IPS-18a (cell line): ENCODE measurements around the gene AHSG.
A peak's percentile ranks its signal among the peaks of the same experiment; 100 is the strongest.
"Not testable (repeated sequence)": the region's sequence is repeated elsewhere in the genome, so short reads cannot be mapped to it uniquely, and the experiment has no call there.

Experiments
- H3K27ac ChIP-seq: one replicate; pipeline ENCODE4 v1.5.1; 2013; ENCODE audit warnings: low read length
- H3K27me3 ChIP-seq: one replicate; pipeline ENCODE4 v1.6.1; 2013; ENCODE audit warnings: mild to moderate bottlenecking, low read length; ENCODE audit not compliant: control insufficient read depth, insufficient read depth
- H3K36me3 ChIP-seq: one replicate; pipeline ENCODE4 v1.6.1; 2013; ENCODE audit warnings: low read depth, low read length; ENCODE audit not compliant: control insufficient read depth
- H3K4me1 ChIP-seq: one replicate; pipeline ENCODE4 v1.6.1; 2013; ENCODE audit warnings: low read depth, low read length; ENCODE audit not compliant: control insufficient read depth
- H3K4me3 ChIP-seq: one replicate; pipeline ENCODE4 v1.5.1; 2013; ENCODE audit warnings: low read length
- H3K9ac ChIP-seq: one replicate; pipeline ENCODE4 v1.6.1; 2013; ENCODE audit warnings: mild to moderate bottlenecking, low read length, moderate library complexity
- H3K9me3 ChIP-seq: one replicate; pipeline ENCODE4 v1.6.1; 2013; ENCODE audit warnings: low read depth, low read length; ENCODE audit not compliant: control insufficient read depth

AHSG gene

GRCh38 chr3:186612721-186613636 is at the start of gene AHSG:
TSS of gene AHSG (plus strand) at chr3:186613060. CDS start at chr3:186613142, 82 bp downstream.
- Histone ChIP-seq H3K27ac (no peak within 1 kb of the TSS), H3K9ac (no peak within 1 kb of the TSS), H3K4me3 (no peak within 1 kb of the TSS), H3K36me3 (no peaks in the 10 kb centered on the region), H3K27me3 (peaks cover 9% of the 10 kb centered on the region), H3K4me1 (no peaks in the 10 kb centered on the region), H3K9me3 (no peaks in the 10 kb centered on the region)

GRCh38 chr3:186564586-186564985 is 48.3 kb upstream of the AHSG start:
- Histone ChIP-seq H3K9me3 (no peaks in the 10 kb centered on the region), H3K27me3 (no peaks in the 10 kb centered on the region), H3K36me3 (no peaks in the 10 kb centered on the region), H3K4me1 (peaks cover 8% of the 10 kb centered on the region), H3K27ac (no peak overlapping the region), H3K4me3 (no peak overlapping the region), H3K9ac (no peak overlapping the region)

GRCh38 chr3:186566772-186567071 is 46.1 kb upstream of the AHSG start:
- no peaks in the 10 kb centered on the region for H3K9me3 ChIP-seq
- H3K9ac ChIP-seq = peak overlapping the region; percentile 74
- H3K27me3 ChIP-seq = no peaks in the 10 kb centered on the region
- H3K27ac ChIP-seq = no peak overlapping the region
- peak overlapping the region; percentile 91 for H3K4me3 ChIP-seq
- H3K36me3 ChIP-seq = no peaks in the 10 kb centered on the region
- H3K4me1 ChIP-seq = peaks cover 12% of the 10 kb centered on the region

GRCh38 chr3:186567072-186567921 is 45.6 kb upstream of the AHSG start, which contains the start of gene TBCCD1:
TSS of gene TBCCD1 (minus strand) at chr3:186567339. CDS start at chr3:186564329, 3,010 bp downstream.
- Histone ChIP-seq H3K9ac (peak within 1 kb of the TSS; percentile 74), H3K9me3 (no peaks in the 10 kb centered on the region), H3K4me1 (peaks cover 12% of the 10 kb centered on the region), H3K4me3 (peak within 1 kb of the TSS; percentile 91), H3K27ac (peak within 1 kb of the TSS; percentile 48), H3K36me3 (peaks cover under 1% of the 10 kb centered on the region), H3K27me3 (no peaks in the 10 kb centered on the region)

GRCh38 chr3:186569361-186569760 is 43.5 kb upstream of the AHSG start:
- H3K36me3 ChIP-seq = peaks cover 21% of the 10 kb centered on the region
- H3K9me3 ChIP-seq, H3K27me3 ChIP-seq, H3K27ac ChIP-seq: not testable (repeated sequence)
- H3K9ac ChIP-seq = peak overlapping the region; percentile 71
- H3K4me3 ChIP-seq = peak overlapping the region; percentile 77
- peaks cover 12% of the 10 kb centered on the region for H3K4me1 ChIP-seq

- H3K4me1 ChIP-seq = peaks cover 12% of the 10 kb centered on the region
- no peaks in the 10 kb centered on the region for H3K27me3 ChIP-seq
- peak overlapping the region; percentile 71 for H3K9ac ChIP-seq
- H3K27ac ChIP-seq = peak overlapping the region; percentile 28
- H3K4me3 ChIP-seq = peak overlapping the region; percentile 77
- H3K36me3 ChIP-seq = peaks cover 25% of the 10 kb centered on the region
- H3K9me3 ChIP-seq = no peaks in the 10 kb centered on the region
Measured at GRCh38 chr3:186569779-186570095, 43.1 kb upstream of the AHSG start.

- Histone ChIP-seq H3K9me3 (no peaks in the 10 kb centered on the region), H3K36me3 (peaks cover 31% of the 10 kb centered on the region), H3K4me1 (peaks cover 12% of the 10 kb centered on the region), H3K27ac (peak within 1 kb of the TSS; percentile 44), H3K4me3 (peak within 1 kb of the TSS; percentile 77), H3K9ac (peak within 1 kb of the TSS; percentile 79), H3K27me3 (no peaks in the 10 kb centered on the region)
Measured at GRCh38 chr3:186570096-186570940, 42.5 kb upstream of the AHSG start, which contains the start of gene DNAJB11. TSS of gene DNAJB11 (plus strand) at chr3:186570720. CDS start at chr3:186570898, 178 bp downstream.

GRCh38 chr3:186570941-186571643 is 41.8 kb upstream of the AHSG start:
- Histone ChIP-seq H3K4me1 (peaks cover 12% of the 10 kb centered on the region), H3K27ac (peak overlapping the region; percentile 44)

GRCh38 chr3:186571644-186572013 is 41.2 kb upstream of the AHSG start:
- no peaks in the 10 kb centered on the region for H3K9me3 ChIP-seq
- no peak overlapping the region for H3K27ac ChIP-seq
- peak overlapping the region; percentile 77 for H3K4me3 ChIP-seq
- no peak overlapping the region for H3K9ac ChIP-seq
- H3K4me1 ChIP-seq = peaks cover 9% of the 10 kb centered on the region
- peaks cover 44% of the 10 kb centered on the region for H3K36me3 ChIP-seq
- no peaks in the 10 kb centered on the region for H3K27me3 ChIP-seq

More at GRCh38 chr3:186570941-186571643, 41.8 kb upstream of the AHSG start:
- H3K36me3 ChIP-seq = peaks cover 39% of the 10 kb centered on the region
- H3K9me3 ChIP-seq = no peaks in the 10 kb centered on the region
- no peaks in the 10 kb centered on the region for H3K27me3 ChIP-seq
- peak overlapping the region; percentile 79 for H3K9ac ChIP-seq
- H3K4me3 ChIP-seq = peak overlapping the region; percentile 77

- Histone ChIP-seq H3K27ac (no peak overlapping the region), H3K4me3 (no peak overlapping the region), H3K9ac (no peak overlapping the region), H3K4me1 (no peaks in the 10 kb centered on the region), H3K36me3 (peaks cover 100% of the 10 kb centered on the region), H3K27me3 (no peaks in the 10 kb centered on the region), H3K9me3 (no peaks in the 10 kb centered on the region)
Measured at GRCh38 chr3:186577521-186577920, 35.3 kb upstream of the AHSG start.
